NCI-H748 (cell line): ENCODE measurements around the gene KIF3A.

Experiments
- DNase-seq: peaks from one replicate; lab custom pipeline; 2025; ENCODE audit not compliant: unreplicated experiment; lab: John Stamatoyannopoulos, UW

KIF3A gene

DNA sequence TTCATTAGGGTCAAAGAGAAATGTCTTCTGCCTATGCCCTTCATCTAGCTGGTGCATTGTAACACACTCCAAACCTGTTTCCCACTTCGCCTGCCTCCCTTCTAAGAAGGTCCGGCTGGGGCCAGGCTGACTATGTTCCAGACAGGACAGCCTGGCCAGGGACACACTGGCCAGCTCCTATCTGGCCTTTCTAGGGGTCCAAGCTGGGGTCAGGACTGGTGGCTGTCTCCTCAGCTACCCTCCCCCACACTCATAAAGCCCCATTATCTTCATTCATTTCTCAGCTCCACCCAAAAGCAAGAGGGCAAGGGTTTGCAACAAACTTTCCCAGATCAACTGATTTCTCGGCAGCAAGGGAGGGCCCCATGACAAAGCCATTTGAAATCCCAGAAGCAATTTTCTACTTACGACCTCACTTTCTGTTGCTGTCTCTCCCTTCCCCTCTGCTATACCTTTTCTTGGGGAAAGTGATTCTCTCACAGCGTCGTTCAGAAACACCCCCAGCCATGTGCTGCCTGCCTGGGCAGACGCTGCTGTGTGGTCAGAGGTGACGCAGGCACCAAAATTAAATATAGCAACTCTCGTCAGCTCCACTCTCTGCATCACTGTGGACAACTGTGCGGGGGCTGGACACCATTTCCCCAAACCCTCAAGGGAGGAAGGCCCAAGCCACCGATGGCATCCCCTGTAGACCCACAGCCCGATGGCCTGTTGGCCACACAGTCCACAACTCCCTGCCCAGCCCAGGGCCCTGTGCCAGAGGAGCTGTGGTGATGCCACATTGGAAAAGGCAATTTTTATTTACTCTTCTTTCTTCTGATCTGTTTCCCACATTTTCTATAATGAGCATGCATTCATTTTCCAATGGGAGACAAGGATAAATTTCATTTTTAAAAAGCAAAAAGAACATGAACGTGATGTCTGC is 73.3 kb downstream of the KIF3A start:
- no peak for DNase-seq

DNA sequence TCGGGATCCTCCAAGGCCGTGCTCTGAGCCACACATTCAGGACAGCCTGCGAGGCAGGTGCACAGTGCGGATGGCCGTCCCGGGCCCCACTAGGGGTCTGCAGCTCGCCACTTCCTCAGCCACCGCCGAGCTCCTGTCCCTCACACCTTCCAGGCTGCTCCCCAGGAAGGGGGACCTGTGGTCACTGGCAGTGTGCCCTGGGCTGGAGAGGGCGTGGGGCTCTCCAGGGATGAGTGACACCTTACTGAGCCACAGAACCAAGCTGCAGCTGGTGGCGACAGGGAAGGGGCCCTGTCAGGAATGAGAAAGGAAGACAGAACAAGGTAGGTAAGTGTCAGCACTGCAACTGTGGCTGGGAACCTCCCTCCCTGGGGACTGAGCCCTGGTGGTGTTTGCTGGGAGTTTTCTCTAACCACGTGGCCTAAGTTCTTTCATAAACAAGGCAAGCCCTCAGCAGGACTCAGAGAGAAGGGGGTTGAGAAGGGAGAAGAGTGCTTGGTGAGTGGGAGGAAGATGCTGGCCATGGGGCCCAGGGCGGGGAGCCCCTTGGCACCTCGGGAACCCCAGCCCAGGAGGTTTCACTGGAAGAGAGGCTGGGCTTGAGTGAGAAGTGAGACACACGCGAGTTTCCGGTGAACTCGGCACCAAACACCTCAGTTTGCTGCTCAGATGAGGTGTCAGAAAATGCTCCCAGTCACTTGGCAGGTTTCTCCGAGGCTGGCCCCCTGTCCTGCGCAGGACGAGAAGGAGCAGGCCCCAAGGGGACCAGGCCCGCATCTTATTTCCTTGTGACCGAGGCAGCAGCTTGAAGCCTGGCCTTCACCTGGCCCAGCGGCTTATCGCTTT is 74.2 kb downstream of the KIF3A start:
- DNase-seq: no peak

DNA sequence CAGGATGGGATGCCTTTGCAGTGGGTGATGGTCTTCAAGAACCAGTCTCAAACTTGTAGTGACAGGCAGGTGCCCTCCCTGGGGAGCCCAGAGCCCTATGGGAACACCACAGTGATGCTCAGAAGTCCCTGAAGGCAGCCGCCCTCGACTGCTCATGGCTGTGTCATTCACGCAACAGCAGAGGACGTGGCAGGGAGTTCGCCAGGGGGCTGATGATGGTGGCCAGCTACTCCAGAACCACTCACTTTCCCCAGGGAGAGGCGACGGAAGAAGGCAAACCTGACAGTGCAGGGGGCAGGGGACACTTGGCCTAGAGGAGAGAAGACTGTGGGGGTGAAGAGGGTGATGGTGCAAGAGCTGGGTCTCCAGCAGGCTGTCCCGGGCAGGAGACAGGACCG is 75.3 kb downstream of the KIF3A start:
- no peak for DNase-seq

DNA sequence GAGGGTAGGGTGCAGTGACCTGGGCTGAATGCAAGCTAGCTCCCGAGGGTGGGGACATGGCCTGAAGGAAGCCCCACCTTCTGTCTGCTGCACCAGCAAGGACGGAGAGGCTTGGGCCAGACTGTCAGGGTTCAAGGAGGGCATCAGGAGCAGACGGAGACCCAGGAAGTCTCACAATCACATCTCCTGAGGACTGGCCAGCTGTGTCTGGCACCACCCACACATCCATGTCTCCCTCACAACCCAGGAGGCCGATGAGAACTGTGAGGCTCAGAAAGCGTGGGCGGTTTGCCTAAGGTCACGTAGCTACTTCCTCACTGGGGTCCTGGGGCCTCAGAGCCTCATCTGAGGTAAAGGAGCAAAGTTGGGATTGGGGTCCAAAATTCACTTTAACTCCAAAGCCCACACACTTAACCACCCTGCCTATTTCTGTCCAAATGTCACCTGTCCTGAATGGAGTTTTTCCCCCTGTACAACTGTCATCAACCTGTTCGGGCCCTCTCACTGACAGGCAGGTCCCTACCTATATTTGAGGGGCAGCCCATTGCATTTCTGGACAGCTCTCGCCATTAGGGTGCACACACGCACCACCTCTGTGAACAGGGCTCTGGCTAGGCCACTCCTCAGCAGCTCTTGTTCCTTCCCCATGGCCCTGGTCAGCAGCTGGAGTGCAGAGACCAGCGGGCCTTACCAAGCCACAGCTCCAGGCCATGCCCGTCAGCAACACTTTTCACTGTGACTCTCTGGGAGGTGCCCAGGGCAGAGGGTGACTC is 75.9 kb downstream of the KIF3A start:
- no peak for DNase-seq

DNA sequence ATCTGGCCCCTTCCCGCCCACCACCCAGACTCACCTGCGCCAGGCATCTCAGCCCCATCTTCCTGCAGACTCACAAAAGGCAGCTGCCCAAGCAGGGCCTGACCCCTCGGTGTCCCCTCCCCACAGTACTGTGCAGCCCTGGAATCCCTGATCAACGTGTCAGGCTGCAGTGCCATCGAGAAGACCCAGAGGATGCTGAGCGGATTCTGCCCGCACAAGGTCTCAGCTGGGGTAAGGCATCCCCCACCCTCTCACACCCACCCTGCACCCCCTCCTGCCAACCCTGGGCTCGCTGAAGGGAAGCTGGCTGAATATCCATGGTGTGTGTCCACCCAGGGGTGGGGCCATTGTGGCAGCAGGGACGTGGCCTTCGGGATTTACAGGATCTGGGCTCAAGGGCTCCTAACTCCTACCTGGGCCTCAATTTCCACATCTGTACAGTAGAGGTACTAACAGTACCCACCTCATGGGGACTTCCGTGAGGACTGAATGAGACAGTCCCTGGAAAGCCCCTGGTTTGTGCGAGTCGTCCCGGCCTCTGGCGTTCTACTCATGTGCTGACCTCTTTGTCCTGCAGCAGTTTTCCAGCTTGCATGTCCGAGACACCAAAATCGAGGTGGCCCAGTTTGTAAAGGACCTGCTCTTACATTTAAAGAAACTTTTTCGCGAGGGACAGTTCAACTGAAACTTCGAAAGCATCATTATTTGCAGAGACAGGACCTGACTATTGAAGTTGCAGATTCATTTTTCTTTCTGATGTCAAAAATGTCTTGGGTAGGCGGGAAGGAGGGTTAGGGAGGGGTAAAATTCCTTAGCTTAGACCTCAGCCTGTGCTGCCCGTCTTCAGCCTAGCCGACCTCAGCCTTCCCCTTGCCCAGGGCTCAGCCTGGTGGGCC is 77.5 kb downstream of the KIF3A start:
- DNase-seq: no peak

DNA sequence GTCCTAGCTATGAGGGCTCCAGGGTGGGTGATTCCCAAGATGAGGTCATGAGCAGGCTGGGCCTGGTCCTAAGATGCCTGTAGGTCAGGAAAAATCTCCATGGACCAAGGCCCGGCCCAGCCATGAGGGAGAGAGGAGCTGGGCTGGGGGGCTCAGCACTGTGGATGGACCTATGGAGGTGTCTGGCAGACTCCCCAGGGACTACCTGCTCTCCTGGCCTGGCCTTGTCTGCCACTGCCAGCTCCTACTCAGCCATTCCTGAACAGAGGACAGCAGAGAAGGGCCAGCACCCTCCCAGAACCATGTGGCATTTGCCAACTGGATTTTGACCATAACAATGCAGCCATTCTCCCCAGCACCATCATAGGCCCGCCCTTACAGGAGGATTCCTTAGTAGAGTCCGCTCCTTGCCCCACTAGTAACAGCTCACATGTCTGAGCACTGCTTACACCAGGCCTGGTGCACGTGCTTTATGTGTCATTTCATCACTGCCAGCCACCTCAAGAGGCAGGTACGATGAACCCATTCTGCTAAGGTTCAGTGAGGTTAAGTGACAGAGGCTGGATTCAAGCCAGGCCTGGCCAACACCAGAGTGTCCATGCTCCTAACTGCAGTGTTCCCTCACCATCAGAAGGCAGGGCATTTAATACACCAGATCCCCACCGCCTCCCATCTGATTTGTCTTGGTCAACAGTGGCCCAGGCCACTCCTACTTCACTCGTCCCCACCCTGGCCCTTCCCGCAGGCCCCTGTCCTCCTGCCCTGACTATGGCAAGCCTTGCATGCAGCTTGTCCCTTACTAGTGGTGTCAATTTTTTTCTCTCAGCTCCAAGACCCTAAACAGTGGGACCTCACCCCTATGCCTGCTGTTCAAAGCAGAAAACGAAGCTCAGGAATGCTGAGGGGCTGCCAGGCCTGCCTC is 78.7 kb downstream of the KIF3A start:
- no peak for DNase-seq

DNA sequence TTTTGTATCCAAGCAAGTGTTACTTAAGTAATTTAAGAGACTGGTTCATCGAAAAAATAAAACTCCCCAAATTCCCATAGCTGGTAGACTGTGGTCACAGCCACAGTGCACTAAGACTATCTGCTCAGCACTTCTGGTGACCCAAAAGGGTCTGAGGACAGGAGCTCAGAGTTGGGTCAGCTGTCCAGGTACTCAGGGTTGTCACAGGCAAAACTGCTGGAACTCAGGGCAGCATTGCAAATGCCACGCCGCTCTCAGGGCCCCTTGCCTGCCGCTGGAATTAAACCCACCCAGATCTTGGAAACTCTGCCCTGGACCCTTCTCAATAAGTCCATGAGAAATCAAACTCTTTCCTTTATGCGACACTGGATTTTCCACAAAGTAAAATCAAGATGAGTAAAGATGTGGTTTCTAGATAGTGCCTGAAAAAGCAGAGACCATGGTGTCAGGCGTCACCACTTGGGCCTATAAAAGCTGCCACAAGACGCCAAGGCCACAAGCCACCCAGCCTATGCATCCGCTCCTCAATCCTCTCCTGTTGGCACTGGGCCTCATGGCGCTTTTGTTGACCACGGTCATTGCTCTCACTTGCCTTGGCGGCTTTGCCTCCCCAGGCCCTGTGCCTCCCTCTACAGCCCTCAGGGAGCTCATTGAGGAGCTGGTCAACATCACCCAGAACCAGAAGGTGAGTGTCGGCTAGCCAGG is 79.5 kb downstream of the KIF3A start, which contains the start of gene IL13:
Gene IL13 (plus strand): TSS at position 498 of the 705 bp plus-strand sequence. CDS start 14 bp downstream, at position 512.
- no peak for DNase-seq

DNA sequence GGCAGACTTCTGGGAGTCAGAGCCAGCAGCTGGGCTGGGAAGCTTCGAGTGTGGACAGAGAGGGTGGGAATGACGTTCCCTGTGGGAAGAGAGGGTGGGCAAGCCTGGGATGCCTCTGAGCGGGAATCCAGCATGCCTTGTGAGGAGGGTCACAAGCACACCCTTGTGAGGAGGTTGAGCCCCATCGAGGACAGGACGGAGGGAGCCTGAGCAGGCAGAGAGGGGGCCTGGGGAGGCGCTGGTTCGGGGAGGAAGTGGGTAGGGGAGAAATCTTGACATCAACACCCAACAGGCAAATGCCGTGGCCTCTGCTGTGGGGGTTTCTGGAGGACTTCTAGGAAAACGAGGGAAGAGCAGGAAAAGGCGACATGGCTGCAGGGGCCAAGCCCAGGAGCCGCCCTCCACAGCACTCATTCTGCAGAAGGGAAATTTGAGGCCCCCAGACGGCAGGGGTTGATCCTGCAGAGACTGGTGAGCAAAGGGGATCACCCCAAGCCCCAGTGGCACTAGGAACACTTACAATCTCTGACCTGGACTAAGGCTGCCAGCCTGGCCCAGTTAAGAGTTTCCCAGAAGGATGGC is 80.5 kb downstream of the KIF3A start:
- DNase-seq: no peak

DNA sequence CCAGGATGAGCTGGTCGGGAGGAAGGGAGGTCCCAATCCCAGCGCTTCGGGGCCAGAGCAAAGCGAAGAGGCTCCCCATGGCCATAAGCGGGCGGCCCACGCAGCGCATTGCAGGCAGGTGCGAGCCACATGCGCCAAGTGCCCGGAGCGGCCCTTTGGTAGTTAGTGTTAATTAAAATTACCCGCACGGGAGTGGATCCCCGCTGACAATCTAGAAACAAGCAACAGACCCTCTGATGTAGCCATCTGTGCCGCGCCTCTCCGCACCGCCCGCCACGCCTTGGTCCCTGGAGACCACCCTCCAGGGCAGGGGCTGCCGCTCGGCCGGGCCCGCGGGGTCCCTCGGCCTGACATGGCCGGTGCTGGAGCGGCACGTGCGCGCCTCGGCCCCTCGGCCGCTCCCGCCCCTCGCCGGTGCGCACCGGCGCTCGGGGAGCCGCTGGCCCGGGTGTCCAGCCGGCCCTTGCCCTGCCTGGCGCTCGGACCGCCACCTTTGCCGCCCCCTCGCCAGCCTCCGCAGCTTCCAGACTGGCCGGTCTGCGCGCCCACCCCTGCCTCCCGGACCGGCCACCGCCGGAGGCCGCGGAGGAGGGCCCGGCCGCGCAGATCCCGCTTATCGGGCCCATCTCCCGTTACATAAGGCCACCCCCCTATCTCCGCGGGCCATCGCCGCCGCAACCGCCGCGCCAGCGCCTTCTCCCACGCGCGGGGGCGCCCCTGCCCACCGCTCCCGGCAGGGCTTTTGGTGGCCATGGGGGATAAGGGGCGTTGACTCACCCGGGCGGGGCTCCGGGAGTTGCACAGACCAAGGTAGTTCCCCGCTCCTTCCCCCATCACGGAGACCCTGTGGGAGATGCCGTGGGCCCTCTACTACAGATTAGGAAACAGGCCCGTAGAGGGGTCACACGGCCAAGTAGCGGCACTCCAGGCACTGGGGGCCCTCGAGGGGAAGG is 81.2 kb downstream of the KIF3A start:
- peak; percentile 59 for DNase-seq

DNA sequence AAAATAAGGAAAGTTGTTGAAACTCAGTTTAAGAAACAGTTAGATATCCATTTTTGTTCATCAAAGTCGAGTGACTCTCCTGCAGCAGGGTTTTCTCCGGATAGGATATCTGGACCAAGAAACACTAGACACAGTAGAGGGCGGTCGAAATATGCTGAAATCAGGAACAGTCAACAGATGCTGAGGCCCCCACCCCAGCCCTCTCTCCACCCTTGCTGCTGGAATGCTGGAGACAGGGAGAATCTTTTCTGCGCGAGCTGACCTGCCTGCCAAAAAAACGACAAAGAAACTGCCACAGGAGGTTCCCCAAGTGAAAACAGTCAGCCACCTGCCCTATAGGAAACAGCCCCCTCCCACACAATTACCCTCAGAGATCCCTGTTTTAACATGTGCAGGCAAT is 83.6 kb downstream of the KIF3A start:
- DNase-seq: no peak

DNA sequence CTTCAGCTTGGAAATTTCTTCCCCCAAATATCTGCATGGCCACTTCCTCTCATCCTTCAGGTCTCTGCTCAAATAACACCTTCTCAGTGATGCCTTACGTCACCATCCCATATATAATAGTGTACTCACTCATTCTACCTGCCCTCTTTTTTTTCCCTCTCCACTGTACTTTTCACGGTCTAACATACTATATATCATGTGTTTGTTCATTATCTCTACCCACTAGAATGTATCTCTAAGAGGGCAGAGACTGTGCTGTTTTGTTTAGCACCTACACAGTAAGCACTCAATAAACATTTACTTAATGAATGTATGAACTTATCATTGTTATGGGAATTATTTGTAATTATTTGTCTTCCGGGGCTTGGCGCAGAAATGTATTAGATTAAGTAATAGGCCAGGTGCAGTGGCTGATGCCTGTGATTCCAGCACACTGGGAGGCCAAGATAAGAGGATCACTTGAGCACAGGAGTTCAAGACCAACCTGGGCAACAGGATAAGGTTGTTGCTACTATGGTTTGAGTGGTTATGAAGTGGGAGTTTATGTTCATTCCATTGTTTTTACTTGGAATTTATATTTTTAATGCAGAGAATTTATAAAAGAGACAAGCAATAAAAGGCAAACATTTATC is 85.4 kb downstream of the KIF3A start:
- DNase-seq: peak; percentile 78

DNA sequence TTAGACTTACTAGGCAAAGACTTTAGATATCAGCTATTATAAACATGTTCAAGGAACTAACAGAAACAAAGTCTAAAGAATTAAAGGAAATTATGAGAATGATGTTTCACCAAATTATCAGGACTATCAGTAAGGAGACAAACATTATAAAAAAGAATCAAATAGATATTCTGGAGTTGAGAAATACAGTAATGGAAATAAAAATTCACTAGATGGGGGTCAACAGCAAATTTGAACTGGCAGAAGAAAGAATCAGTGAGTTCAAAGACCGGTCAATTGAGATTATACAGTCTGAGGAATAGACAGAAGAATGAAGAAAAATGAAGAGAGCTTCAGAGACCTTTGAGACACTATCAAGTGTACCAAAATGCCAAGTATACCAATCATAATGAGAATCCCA is 89.0 kb downstream of the KIF3A start:
- no peak for DNase-seq

DNA sequence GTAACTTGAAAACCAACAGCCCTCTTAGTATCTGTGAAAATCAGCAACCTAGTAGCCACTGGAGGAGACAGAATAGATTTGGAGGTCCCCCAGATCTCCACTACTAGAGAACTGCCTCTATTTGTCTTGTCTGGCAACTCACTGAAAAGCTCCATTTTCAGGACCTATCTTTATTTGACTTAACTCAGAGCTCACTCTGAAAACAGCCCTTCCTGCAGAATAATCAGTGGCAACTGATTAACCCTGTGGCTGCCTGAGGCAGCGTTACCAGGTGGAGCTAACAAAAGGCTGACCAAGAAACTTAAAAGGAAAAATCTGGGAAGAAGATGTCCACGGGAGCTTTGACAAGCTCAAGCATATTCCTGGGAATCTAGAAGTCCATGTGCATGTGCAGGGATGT is 89.9 kb downstream of the KIF3A start:
- DNase-seq: no peak

DNA sequence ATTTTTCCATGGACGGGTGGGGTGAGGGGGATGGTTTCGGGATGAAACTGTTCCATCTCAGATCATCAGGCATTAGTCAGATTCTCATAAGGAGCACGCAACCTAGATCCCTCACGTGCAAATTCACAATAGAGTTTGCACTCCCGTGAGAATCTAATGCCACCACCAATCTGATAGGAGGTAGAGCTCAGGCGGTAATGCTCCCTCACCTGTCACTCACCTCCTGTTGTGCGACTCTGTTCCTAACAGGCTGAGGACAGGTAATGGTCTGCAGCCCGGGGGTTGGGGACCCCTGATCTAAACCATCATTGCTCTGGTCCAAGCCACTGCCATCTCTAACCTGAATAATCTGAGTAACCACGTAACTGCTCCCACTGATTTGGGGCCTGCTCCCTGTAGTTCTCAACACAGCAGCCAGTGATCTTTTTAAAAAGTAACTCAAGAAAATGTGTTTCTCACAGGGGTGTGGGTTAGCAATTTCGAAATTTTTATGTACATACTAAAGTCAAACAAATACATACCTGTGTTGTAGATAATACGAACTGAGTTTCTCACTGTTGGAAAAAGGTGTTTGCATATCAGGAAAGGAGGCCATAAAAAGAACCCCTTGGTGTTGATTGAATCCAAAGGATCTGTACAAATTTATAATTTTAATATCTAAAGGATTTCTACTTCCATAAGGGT is 90.6 kb downstream of the KIF3A start:
- no peak for DNase-seq

DNA sequence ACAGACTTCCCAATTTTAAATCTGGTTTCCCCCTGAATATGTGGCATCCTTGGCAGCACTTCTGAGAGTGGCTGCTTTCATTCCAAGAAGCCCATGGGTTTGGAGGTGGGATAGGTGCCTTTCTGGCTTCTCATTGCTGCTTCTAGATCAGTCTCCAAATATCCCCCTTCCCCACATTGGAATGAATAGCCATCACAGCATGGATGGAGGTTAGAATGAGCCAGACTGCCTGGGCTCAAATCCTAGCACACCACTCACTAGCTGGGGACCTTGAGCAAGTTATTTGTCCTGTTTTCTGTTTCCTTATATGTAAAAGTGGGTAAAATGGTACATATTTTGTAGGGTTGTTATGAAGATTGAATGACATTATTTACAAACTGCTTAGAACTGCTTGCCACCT is 93.2 kb downstream of the KIF3A start:
- no peak for DNase-seq
